GM19328 (cell line): ENCODE measurements around the gene DHRS7B.
"Not testable (repeated sequence)": the region's sequence is repeated elsewhere in the genome, so short reads cannot be mapped to it uniquely, and the experiment has no call there.

Experiments
- ATAC-seq: cut with Tn5 transposase; IDR thresholded peaks from one replicate; pipeline ENCODE4 v1.9.1; 2021; ENCODE audit warnings: mild to moderate bottlenecking, moderate library complexity; ENCODE audit not compliant: unreplicated experiment

The DHRS7B gene

GRCh38 chr17:21126645-21127508 lies at the start of gene DHRS7B:
DHRS7B (plus strand) TSS chr17:21126964; CDS start chr17:21126972, 8 bp downstream.
- ATAC-seq: peak; percentile 95

- ATAC-seq: no peak
These were observed 49.5 kb upstream of the DHRS7B start for GRCh38 chr17:21077281-21077680.

- no peak for ATAC-seq
These were observed 48.6 kb upstream of the DHRS7B start for GRCh38 chr17:21078016-21078780.

GRCh38 chr17:21079196-21079595 lies 47.6 kb upstream of the DHRS7B start:
- no peak for ATAC-seq

- no peak for ATAC-seq
These were observed 44.7 kb upstream of the DHRS7B start for GRCh38 chr17:21082001-21082436.

GRCh38 chr17:21085280-21085679 lies 41.5 kb upstream of the DHRS7B start:
- ATAC-seq: not testable (repeated sequence)

- ATAC-seq: no peak
These were observed 41.1 kb upstream of the DHRS7B start for GRCh38 chr17:21085707-21086106.

- ATAC-seq: no peak
These were observed 37.6 kb upstream of the DHRS7B start for GRCh38 chr17:21089145-21089544.

GRCh38 chr17:21089933-21090901 lies 36.5 kb upstream of the DHRS7B start:
- no peak for ATAC-seq

- no peak for ATAC-seq
These were observed 35.7 kb upstream of the DHRS7B start for GRCh38 chr17:21090902-21091618.

- ATAC-seq: no peak
These were observed 32.5 kb upstream of the DHRS7B start for GRCh38 chr17:21094298-21094704.

- ATAC-seq: no peak
These were observed 31.0 kb upstream of the DHRS7B start for GRCh38 chr17:21095735-21096134.

- no peak for ATAC-seq
These were observed 29.9 kb upstream of the DHRS7B start for GRCh38 chr17:21096874-21097273.

- peak; percentile 92 for ATAC-seq
These were observed 27.7 kb upstream of the DHRS7B start for GRCh38 chr17:21098934-21099689.

GRCh38 chr17:21100636-21101035 lies 26.1 kb upstream of the DHRS7B start:
- no peak for ATAC-seq

- ATAC-seq: no peak
These were observed 22.2 kb upstream of the DHRS7B start for GRCh38 chr17:21104608-21105007.

- no peak for ATAC-seq
These were observed 21.5 kb upstream of the DHRS7B start for GRCh38 chr17:21105064-21105894.

- no peak for ATAC-seq
These were observed 20.4 kb upstream of the DHRS7B start for GRCh38 chr17:21106316-21106715.
